Hepatocyte (in vitro differentiated cells): Measurements from ENCODE around the gene MRPL52.

Experiments used
- EZH2phosphoT487 ChIP-seq: fragments of 200-600 bp; sonication (generic); IDR thresholded peaks from one replicate; pipeline ENCODE4 v1.6.1; 2018; ENCODE audit warnings: antibody characterized with exemption, mild to moderate bottlenecking, low read depth, moderate library complexity; ENCODE audit not compliant: unreplicated experiment, severe bottlenecking
- TF ChIP-seq, protein P1 (sequence below): fragments of 200-600 bp; sonication (generic); IDR thresholded peaks from 2 replicates; pipeline ENCODE4 v1.5.1; 2016; ENCODE audit warnings: antibody characterized with exemption, mild to moderate bottlenecking; ENCODE audit not compliant: poor library complexity

DNA sequence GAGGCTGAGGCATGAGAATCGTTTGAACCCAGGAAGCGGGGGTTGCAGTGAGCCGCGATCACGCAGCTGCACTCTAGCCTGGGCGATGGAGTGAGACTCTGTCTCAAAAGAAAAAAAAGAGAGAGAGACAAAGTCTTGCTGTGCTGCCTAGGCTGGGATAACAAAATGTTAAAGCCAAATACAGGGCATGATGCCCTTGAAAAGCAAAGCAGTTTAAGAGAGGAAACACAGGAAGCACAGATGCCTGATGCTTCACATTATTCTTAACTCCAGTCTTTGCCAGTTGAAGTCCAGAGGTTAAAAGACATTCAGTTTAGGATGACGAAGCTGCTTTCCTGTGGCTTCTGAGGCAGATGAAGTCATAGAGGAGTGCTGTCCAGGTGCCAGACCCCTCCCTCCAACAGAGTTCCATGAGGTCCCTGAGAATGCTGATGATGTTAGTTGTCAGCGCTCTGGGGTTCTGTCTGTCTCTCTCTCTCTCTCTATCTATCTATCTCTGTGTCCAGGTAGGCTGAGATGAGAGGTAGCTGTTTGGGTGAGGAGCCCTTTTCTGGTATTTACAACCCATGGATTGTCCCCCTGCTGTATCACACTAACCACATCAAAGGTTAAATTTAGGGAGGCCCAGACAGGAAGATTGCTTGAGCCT, 4.9 kb upstream of the MRPL52 start:
- no peak for TF ChIP-seq EZH2phosphoT487
- TF ChIP-seq, protein P1, sequence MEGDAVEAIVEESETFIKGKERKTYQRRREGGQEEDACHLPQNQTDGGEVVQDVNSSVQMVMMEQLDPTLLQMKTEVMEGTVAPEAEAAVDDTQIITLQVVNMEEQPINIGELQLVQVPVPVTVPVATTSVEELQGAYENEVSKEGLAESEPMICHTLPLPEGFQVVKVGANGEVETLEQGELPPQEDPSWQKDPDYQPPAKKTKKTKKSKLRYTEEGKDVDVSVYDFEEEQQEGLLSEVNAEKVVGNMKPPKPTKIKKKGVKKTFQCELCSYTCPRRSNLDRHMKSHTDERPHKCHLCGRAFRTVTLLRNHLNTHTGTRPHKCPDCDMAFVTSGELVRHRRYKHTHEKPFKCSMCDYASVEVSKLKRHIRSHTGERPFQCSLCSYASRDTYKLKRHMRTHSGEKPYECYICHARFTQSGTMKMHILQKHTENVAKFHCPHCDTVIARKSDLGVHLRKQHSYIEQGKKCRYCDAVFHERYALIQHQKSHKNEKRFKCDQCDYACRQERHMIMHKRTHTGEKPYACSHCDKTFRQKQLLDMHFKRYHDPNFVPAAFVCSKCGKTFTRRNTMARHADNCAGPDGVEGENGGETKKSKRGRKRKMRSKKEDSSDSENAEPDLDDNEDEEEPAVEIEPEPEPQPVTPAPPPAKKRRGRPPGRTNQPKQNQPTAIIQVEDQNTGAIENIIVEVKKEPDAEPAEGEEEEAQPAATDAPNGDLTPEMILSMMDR: no peak
